Measurements from ENCODE around the gene TRABD. TPM values are rescaled to one million over a fixed set of nuclear protein-coding genes. Genes with fewer than 3 reads are reported as not detected.
A peak's percentile ranks its signal among the peaks of the same experiment; 100 is the strongest.

The TRABD gene
- total RNA-seq, 2 experiments from 2014 or later: 184 to 193 TPM

GRCh38 chr22:50190941-50191741 lies 5.4 kb downstream of the TRABD start:
- peak; percentile 70 to 95 (median 80) for DNase-seq
- H3K27me3 ChIP-seq (ENCODE audit: control insufficient read depth in 1 of 2, insufficient read depth in 2 of 2, low read length in 2 of 2): no peaks in the 10 kb centered on the region
- TF ChIP-seq CTCF (IDR thresholded peaks at IDR 0.05): no peak
- Mint-ChIP-seq H3K4me1 (ENCODE audit: low read depth) (peaks cover 40% of the 10 kb centered on the region), H3K27me3 (no peaks in the 10 kb centered on the region), H3K36me3 (ENCODE audit: low read depth) (peaks cover 38% of the 10 kb centered on the region), H3K9me3 (no peaks in the 10 kb centered on the region), H3K27ac (peak overlapping the region; percentile 96), H3K4me3 (peak overlapping the region; percentile 86)
- H3K4me3 ChIP-seq (ENCODE audit: low read length): peak overlapping the region; percentile 86
- peak overlapping the region; percentile 94 to 99 for H3K27ac ChIP-seq (ENCODE audit: low read depth in 1 of 2, low read length in 2 of 2)
- H3K4me1 ChIP-seq (ENCODE audit: insufficient read depth, low read length): peaks cover 85% of the 10 kb centered on the region
- H3K36me3 ChIP-seq (ENCODE audit: insufficient read depth, low read length): peaks cover 36% of the 10 kb centered on the region
- POLR2A ChIA-PET: interaction anchor here (0.8 to 3.1 kb wide), 23 partner anchors 9 to 430 kb away, joined by 3 to 32 read pairs (median 4); partner anchors contain the start of genes ALG12, CRELD2, HDAC10 and LMF2
- ATAC-seq (ENCODE audit: poor library complexity): peak; percentile 63
- CTCF ChIA-PET: interaction anchor here (0.7 to 2.3 kb wide), 4 partner anchors 12 to 151 kb away, joined by 3 to 13 read pairs (median 4); no protein-coding TSS in a partner anchor
- intact Hi-C loops (cut with DNase I, micrococcal nuclease): loop anchor here (1.0 to 10.0 kb wide), 6 partner anchors 9 to 429 kb away; no protein-coding TSS in a partner anchor
- no peaks in the 10 kb centered on the region for H3K9me3 ChIP-seq (ENCODE audit: control insufficient read depth in 1 of 2, insufficient read depth in 1 of 2, low read length in 2 of 2)

GRCh38 chr22:50192436-50193204 lies 6.9 kb downstream of the TRABD start:
- Histone ChIP-seq H3K4me3 (ENCODE audit: low read length) (peak overlapping the region; percentile 86), H3K27ac (ENCODE audit: low read depth in 1 of 2, low read length in 2 of 2) (peak overlapping the region; percentile 75 to 99), H3K9me3 (ENCODE audit: control insufficient read depth in 1 of 2, insufficient read depth in 1 of 2, low read length in 2 of 2) (no peaks in the 10 kb centered on the region), H3K36me3 (ENCODE audit: insufficient read depth, low read length) (peaks cover 45% of the 10 kb centered on the region), H3K27me3 (ENCODE audit: control insufficient read depth in 1 of 2, insufficient read depth in 2 of 2, low read length in 2 of 2) (no peaks in the 10 kb centered on the region), H3K4me1 (ENCODE audit: insufficient read depth, low read length) (peaks cover 72% of the 10 kb centered on the region)
- Mint-ChIP-seq H3K36me3 (ENCODE audit: low read depth) (peaks cover 36% of the 10 kb centered on the region), H3K4me1 (ENCODE audit: low read depth) (peaks cover 30% of the 10 kb centered on the region), H3K27me3 (no peaks in the 10 kb centered on the region), H3K27ac (peak overlapping the region; percentile 96), H3K9me3 (no peaks in the 10 kb centered on the region), H3K4me3 (peak overlapping the region; percentile 75)
- ChIA-PET CTCF (interaction anchor here (0.9 kb wide), 1 partner anchor 44 kb away, joined by 4 read pairs; no protein-coding TSS in a partner anchor), POLR2A (interaction anchor here (0.7 to 3.1 kb wide), 6 partner anchors 14 to 429 kb away, joined by 3 to 32 read pairs (median 3); partner anchors contain the start of genes SCO2 and SYCE3)
- DNase-seq (peak; percentile 48 to 83 (median 72)), ATAC-seq (ENCODE audit: poor library complexity) (peak; percentile 40)
- no peak for TF ChIP-seq CTCF (IDR thresholded peaks at IDR 0.05)
- intact Hi-C loops (cut with DNase I, micrococcal nuclease): loop anchor here (5.0 to 10.0 kb wide), 2 partner anchors 255 to 258 kb away; no protein-coding TSS in a partner anchor

- Histone ChIP-seq H3K4me1 (ENCODE audit: insufficient read depth, low read length) (peaks cover 62% of the 10 kb centered on the region), H3K36me3 (ENCODE audit: insufficient read depth, low read length) (peaks cover 47% of the 10 kb centered on the region), H3K4me3 (ENCODE audit: low read length) (no peak overlapping the region), H3K27ac (ENCODE audit: low read depth in 1 of 2, low read length in 2 of 2) (peak overlapping the region; percentile 52 to 99), H3K9me3 (ENCODE audit: control insufficient read depth in 1 of 2, insufficient read depth in 1 of 2, low read length in 2 of 2) (no peaks in the 10 kb centered on the region), H3K27me3 (ENCODE audit: control insufficient read depth in 1 of 2, insufficient read depth in 2 of 2, low read length in 2 of 2) (no peaks in the 10 kb centered on the region)
- ATAC-seq (ENCODE audit: poor library complexity): no peak
- POLR2A ChIA-PET: no interaction called here
- Mint-ChIP-seq H3K27ac (no peak overlapping the region), H3K27me3 (no peaks in the 10 kb centered on the region), H3K4me1 (ENCODE audit: low read depth) (peaks cover 29% of the 10 kb centered on the region), H3K4me3 (peak overlapping the region; percentile 75), H3K36me3 (ENCODE audit: low read depth) (peaks cover 40% of the 10 kb centered on the region), H3K9me3 (no peaks in the 10 kb centered on the region)
- DNase-seq: no peak
- CTCF ChIA-PET: interaction anchor here (0.6 kb wide), 1 partner anchor 302 kb away, joined by 4 read pairs; no protein-coding TSS in a partner anchor
- intact Hi-C loops (cut with DNase I, micrococcal nuclease): loop anchor here (5.0 to 10.0 kb wide), 2 partner anchors 256 to 259 kb away; no protein-coding TSS in a partner anchor
- TF ChIP-seq CTCF (IDR thresholded peaks at IDR 0.05): no peak
Measured at GRCh38 chr22:50193621-50194020, 7.9 kb downstream of the TRABD start.
